ENCODE measurements around the gene SENP2. TPM values are rescaled to one million over a fixed set of nuclear protein-coding genes. Genes with fewer than 3 reads are reported as not detected.

SENP2 gene
- total and polyA plus RNA-seq, 2 experiments from 2014 or later, result 29.2 to 80.3 TPM

DNA sequence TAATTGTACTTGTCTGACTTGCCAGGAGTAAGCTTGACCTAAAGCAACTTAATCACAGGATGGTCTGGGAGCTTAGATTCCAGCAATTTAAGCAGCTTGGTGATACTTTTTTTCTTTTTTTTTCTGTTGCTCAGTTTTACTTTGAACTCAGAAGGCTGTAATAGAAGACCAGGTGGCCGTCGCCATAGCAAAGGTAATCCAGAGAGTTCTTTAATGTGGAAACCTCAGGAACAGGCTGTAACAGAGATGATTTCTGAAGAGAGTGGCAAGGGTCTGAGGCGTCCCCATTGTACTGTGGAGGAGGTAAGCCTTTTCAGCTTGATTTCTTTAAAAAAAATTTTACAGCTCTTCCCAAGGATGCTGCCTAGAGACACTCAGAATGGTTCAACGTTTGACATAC is 20.1 kb downstream of the SENP2 start (continued):
- TF ChIP-seq, protein P1, sequence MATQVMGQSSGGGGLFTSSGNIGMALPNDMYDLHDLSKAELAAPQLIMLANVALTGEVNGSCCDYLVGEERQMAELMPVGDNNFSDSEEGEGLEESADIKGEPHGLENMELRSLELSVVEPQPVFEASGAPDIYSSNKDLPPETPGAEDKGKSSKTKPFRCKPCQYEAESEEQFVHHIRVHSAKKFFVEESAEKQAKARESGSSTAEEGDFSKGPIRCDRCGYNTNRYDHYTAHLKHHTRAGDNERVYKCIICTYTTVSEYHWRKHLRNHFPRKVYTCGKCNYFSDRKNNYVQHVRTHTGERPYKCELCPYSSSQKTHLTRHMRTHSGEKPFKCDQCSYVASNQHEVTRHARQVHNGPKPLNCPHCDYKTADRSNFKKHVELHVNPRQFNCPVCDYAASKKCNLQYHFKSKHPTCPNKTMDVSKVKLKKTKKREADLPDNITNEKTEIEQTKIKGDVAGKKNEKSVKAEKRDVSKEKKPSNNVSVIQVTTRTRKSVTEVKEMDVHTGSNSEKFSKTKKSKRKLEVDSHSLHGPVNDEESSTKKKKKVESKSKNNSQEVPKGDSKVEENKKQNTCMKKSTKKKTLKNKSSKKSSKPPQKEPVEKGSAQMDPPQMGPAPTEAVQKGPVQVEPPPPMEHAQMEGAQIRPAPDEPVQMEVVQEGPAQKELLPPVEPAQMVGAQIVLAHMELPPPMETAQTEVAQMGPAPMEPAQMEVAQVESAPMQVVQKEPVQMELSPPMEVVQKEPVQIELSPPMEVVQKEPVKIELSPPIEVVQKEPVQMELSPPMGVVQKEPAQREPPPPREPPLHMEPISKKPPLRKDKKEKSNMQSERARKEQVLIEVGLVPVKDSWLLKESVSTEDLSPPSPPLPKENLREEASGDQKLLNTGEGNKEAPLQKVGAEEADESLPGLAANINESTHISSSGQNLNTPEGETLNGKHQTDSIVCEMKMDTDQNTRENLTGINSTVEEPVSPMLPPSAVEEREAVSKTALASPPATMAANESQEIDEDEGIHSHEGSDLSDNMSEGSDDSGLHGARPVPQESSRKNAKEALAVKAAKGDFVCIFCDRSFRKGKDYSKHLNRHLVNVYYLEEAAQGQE (IDR thresholded peaks at IDR 0.05; ENCODE audit: unreplicated experiment), result no peak
- no peak for TF ChIP-seq POLR2AphosphoS5 (IDR thresholded peaks at IDR 0.05; ENCODE audit: low read depth)
- no peak for TF ChIP-seq CTCF (conservative IDR thresholded peaks at IDR 0.05; ENCODE audit: low read depth in 2 of 2)
- no peak for TF ChIP-seq JUNB (IDR thresholded peaks at IDR 0.05; ENCODE audit: unreplicated experiment)

DNA sequence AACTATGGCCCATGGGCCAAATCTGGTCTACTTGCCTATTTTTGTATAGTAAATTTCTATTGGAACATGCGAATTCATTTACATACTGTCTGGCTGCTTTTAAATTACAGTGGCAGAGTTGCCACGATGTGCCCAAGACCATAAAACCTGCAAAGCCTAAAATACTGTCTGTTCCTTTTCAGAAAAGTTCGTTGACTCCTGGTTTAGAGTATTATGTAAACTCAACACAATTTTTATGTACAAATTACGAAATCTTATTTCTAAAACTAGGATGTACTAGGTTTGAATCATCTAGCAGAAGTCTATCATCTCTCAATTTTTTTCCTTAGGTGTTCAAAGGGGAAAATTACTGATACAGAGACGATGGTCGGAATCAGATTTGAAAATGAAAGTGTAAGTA is 26.9 kb downstream of the SENP2 start:
- Mint-ChIP-seq H3K9me3 (no peaks in the 10 kb centered on the region), H3K4me1 (no peaks in the 10 kb centered on the region), H3K36me3 (ENCODE audit: low read depth) (peaks cover 73% of the 10 kb centered on the region), H3K27me3 (ENCODE audit: insufficient read depth, low read depth, poor library complexity) (no peaks in the 10 kb centered on the region), H3K27ac (no peak overlapping the region), H3K4me3 (no peak overlapping the region)
- H4K20me1 ChIP-seq (replicated peaks; ENCODE audit: insufficient read depth), result 0 out of 2 replicates have a peak, but pooled peaks cover 8% of the 10 kb centered on the region
- no peaks in the 10 kb centered on the region for H3K27me3 ChIP-seq (ENCODE audit: insufficient read depth)
- no peak for ATAC-seq
- 0 out of 2 replicates have a peak, but pooled peaks cover under 1% of the 10 kb centered on the region for H3F3A ChIP-seq (replicated peaks; ENCODE audit: low read depth)
- no peak overlapping the region for H3K4me2 ChIP-seq
- no peaks in the 10 kb centered on the region for H3K4me1 ChIP-seq (ENCODE audit: insufficient read depth)
- no peak overlapping the region for H3K27ac ChIP-seq (ENCODE audit: low read depth)
- no peak for DNase-seq (ENCODE audit: low spot score)
- H3K79me2 ChIP-seq (replicated peaks; ENCODE audit: insufficient read depth), result no peaks in the 10 kb centered on the region; the same call in 1 of the 2 replicates
- H2AFZ ChIP-seq, result no peak overlapping the region
- H3K9me2 ChIP-seq (ENCODE audit: insufficient read depth), result no peaks in the 10 kb centered on the region
- no peak overlapping the region for H3K4me3 ChIP-seq
- peaks cover 69% of the 10 kb centered on the region for H3K36me3 ChIP-seq (ENCODE audit: insufficient read depth)
- no peak for TF ChIP-seq EZH2 (IDR thresholded peaks at IDR 0.05; ENCODE audit: low read depth, unreplicated experiment)
- TF ChIP-seq POLR2AphosphoS5 (IDR thresholded peaks at IDR 0.05; ENCODE audit: low read depth), result no peak
- TF ChIP-seq EZH2phosphoT487 (IDR thresholded peaks at IDR 0.05; ENCODE audit: unreplicated experiment), result no peak
- TF ChIP-seq ZNF114 (CRISPR knock-in tag; IDR thresholded peaks at IDR 0.05), result no peak
- TF ChIP-seq, protein P2, sequence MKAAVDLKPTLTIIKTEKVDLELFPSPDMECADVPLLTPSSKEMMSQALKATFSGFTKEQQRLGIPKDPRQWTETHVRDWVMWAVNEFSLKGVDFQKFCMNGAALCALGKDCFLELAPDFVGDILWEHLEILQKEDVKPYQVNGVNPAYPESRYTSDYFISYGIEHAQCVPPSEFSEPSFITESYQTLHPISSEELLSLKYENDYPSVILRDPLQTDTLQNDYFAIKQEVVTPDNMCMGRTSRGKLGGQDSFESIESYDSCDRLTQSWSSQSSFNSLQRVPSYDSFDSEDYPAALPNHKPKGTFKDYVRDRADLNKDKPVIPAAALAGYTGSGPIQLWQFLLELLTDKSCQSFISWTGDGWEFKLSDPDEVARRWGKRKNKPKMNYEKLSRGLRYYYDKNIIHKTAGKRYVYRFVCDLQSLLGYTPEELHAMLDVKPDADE (IDR thresholded peaks at IDR 0.05), result no peak
- TF ChIP-seq, protein P1 (IDR thresholded peaks at IDR 0.05; ENCODE audit: unreplicated experiment), result no peak

Data from GM23338 (cell line).